GM21576 (cell line): Measurements from ENCODE around the gene PRRG1.
"Not testable (repeated sequence)": the region's sequence is repeated elsewhere in the genome, so short reads cannot be mapped to it uniquely, and the experiment has no call there.

Experiments used
- ATAC-seq: cut with Tn5 transposase; IDR thresholded peaks from one replicate; pipeline ENCODE4 v1.9.1; 2021; ENCODE audit warnings: mild to moderate bottlenecking, moderate library complexity; ENCODE audit not compliant: unreplicated experiment

PRRG1 gene

GRCh38 chrX:37371578-37371991 is 22.4 kb downstream of the PRRG1 start:
- no peak for ATAC-seq

GRCh38 chrX:37378404-37378803 is 29.2 kb downstream of the PRRG1 start:
- ATAC-seq: no peak

GRCh38 chrX:37378830-37379229 is 29.7 kb downstream of the PRRG1 start:
- no peak for ATAC-seq

- ATAC-seq: no peak
Observed at GRCh38 chrX:37380256-37380655, 31.1 kb downstream of the PRRG1 start.

- no peak for ATAC-seq
Observed at GRCh38 chrX:37380924-37381323, 31.8 kb downstream of the PRRG1 start.

GRCh38 chrX:37383313-37383712 is 34.1 kb downstream of the PRRG1 start:
- no peak for ATAC-seq

GRCh38 chrX:37388413-37388812 is 39.2 kb downstream of the PRRG1 start:
- no peak for ATAC-seq

GRCh38 chrX:37405956-37406355 is 56.8 kb downstream of the PRRG1 start:
- ATAC-seq: no peak

- no peak for ATAC-seq
Observed at GRCh38 chrX:37407736-37408135, 58.6 kb downstream of the PRRG1 start.

GRCh38 chrX:37409278-37409677 is 60.1 kb downstream of the PRRG1 start:
- no peak for ATAC-seq

- no peak for ATAC-seq
Observed at GRCh38 chrX:37420185-37420584, 71.0 kb downstream of the PRRG1 start.

GRCh38 chrX:37420756-37421155 is 71.6 kb downstream of the PRRG1 start:
- no peak for ATAC-seq

- no peak for ATAC-seq
Observed at GRCh38 chrX:37424000-37424429, 74.9 kb downstream of the PRRG1 start.

- ATAC-seq: no peak
Observed at GRCh38 chrX:37425370-37425769, 76.2 kb downstream of the PRRG1 start.

GRCh38 chrX:37428962-37429361 is 79.8 kb downstream of the PRRG1 start:
- ATAC-seq: not testable (repeated sequence)

GRCh38 chrX:37434362-37434761 is 85.2 kb downstream of the PRRG1 start:
- no peak for ATAC-seq

- ATAC-seq: no peak
Observed at GRCh38 chrX:37437160-37437559, 88.0 kb downstream of the PRRG1 start.

- ATAC-seq: no peak
Observed at GRCh38 chrX:37441377-37441776, 92.2 kb downstream of the PRRG1 start.

- no peak for ATAC-seq
Observed at GRCh38 chrX:37445182-37445581, 96.0 kb downstream of the PRRG1 start.

- no peak for ATAC-seq
Observed at GRCh38 chrX:37453821-37454220, 104.7 kb downstream of the PRRG1 start.

GRCh38 chrX:37454537-37455285 is 105.5 kb downstream of the PRRG1 start:
- ATAC-seq: no peak

GRCh38 chrX:37455381-37455780 is 106.2 kb downstream of the PRRG1 start:
- no peak for ATAC-seq

- not testable (repeated sequence) for ATAC-seq
Observed at GRCh38 chrX:37460285-37460684, 111.1 kb downstream of the PRRG1 start.
